SW480 (cell line): Measurements from ENCODE around the gene KRTAP5-1.

ENCODE experiments used
- DNase-seq: peaks from one replicate; pipeline ENCODE4 v3.0.0-alpha.2; 2016; ENCODE audit warnings: low spot score

KRTAP5-1 gene

GRCh38 chr11:1560649-1561251 is 24.3 kb downstream of the KRTAP5-1 start:
- no peak for DNase-seq

GRCh38 chr11:1560002-1560648 is 25.0 kb downstream of the KRTAP5-1 start:
- no peak for DNase-seq

DNA sequence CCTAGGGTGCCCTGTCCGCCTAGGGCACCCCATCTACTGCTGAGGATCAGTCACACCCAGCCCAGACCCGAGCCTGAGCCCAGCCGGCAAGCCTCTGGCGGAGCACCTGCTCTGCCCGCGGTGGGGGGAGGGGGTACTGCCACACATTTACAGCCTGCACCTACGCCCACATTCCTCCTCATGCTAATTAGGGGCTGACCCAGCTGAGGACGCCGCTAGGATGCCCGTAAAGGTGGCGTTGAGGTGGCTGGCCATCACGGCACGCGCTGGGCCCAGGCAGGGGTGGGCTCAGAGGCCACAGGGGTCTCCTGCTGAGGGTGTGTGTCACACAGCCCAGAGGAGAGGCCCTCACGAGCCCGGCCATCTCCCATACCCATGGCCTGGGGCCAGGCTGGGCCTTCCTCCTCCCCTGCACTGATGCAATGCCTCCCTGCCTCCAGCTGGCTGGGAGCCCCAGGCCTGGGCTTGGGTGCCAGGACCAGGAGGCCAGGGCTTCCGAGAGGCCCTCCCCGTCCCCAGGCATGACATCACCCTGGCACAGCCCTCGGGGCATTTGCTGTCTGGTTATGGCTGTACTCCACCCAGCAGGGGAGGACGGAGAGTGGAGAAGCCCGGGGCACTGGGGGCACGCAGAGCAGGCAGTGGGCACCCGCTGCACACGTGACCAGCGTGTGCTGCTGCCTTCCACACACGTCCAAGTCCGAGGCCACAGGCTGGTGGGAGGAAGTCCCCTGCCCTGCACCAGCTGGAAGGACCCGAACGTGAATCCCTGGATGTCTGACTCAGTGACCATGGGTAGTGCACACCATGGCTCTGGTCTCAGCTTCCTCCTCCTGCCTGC is 25.8 kb downstream of the KRTAP5-1 start:
- DNase-seq, result peak; percentile 93

GRCh38 chr11:1558775-1559110 is 26.3 kb downstream of the KRTAP5-1 start:
- no peak for DNase-seq

- DNase-seq, result peak; percentile 55
Measured at GRCh38 chr11:1557904-1558774, 26.9 kb downstream of the KRTAP5-1 start.

GRCh38 chr11:1557051-1557884 is 27.8 kb downstream of the KRTAP5-1 start:
- DNase-seq, result no peak

GRCh38 chr11:1556278-1556902 is 28.7 kb downstream of the KRTAP5-1 start:
- DNase-seq, result no peak

DNA sequence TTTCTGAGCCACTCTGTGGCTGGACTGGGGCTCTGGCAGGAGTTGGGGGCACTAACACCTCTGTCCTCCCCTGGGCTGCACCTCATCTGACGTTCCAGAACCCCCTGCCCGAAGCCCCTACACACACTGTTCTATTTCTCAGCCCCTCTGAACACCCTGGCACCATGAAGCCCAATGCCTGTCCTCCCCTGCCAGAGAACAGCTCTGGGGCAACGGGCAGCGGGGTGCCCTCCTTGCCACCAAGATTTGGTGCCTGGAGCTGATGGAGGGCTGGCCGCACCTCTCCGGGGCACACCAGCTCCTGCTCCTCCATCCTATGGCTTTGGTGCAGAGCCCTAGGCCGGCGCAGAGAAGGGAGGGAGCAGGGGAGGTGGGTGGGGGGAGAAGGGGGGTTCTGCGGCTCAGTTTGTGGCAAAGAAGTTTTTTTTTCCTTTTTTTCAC is 29.4 kb downstream of the KRTAP5-1 start:
- DNase-seq, result no peak

DNA sequence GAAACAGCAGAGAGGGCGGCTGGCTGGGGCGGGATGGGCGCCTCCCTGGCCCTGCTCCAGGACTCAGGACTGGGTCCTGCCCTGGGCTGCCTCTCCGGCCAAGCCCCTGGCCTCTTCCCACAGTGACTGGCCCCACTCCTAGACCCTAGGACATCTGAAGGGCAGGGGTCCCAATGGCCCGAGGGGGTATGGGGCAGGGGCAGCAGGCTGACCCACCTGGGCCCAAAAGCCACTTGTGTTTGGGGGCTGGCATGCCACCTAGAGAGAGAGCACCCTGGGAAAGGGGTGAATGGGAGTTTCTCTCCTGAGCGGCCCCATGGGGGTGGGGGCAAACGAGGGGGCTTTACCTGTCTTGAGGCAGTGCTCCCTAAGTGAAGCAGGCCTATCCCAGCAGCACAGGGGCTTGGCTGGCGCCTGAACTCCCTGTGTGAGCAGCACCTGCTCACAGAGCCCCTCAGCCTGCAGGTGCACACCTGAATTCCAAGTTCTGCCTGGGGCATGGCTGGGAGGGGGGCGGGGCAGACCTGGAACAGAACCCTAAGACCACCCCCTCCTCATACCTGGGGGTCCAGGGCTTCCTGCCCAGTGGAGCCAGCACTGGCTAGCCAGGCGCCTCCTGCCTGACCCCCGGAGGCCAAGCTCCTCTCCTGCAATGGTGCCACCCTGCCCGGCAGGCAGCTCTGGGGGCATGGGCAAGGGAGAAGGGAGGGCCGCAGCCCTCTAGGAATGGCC is 29.9 kb downstream of the KRTAP5-1 start:
- DNase-seq, result no peak

- peak; percentile 53 for DNase-seq
Measured at GRCh38 chr11:1553808-1554594, 31.1 kb downstream of the KRTAP5-1 start.

DNA sequence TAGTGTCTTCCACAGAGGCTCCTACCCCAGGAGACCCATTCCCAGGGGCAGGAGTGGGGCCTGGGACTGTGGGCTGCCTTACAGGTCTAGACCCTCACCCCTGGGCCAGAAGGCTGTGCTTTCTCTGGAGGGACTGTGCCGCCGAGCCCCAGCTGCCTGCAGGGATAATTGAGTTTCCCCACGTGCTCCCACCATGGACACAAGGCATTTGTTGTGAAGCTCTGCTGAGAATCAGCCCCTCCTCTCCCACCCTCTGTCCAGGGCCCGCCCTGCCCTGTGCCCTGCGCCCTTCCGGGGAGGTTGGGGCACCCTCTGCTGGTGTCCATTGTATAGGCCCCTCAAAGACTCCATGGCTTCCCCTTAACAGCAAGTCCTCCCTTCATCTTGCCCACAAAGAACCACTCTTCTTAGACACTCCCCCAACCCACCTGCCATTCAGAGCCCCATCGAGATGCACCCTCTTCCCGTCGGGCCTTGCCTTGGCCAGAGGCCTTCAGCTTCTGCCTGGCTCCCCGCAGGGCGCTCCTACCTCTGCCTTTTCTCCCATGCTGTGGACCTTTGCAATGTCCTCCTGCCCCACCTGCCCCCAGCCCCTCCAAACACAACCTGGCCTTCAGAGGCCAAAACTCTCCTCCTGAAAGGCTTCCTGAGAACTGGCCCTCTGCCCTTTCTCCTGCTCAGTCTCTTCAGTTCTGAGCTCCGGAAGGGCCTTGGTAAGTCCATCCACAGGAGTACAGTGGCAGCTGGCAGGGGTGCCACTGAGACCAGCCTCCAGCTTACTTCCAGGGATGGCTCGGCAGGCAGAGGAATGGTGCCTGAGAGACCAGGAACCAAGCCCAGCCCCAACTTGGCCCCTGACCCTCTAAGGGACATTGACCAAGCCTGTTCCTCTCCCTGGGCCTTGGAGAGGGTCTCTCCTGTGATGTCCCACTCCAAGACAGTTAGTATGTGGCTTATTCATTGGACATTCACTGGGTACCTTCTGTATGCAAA is 35.4 kb downstream of the KRTAP5-1 start:
- no peak for DNase-seq

- DNase-seq, result peak; percentile 88
Measured at GRCh38 chr11:1548221-1549070, 36.6 kb downstream of the KRTAP5-1 start.

- peak; percentile 49 for DNase-seq
Measured at GRCh38 chr11:1547467-1548098, 37.5 kb downstream of the KRTAP5-1 start.

- DNase-seq, result peak; percentile 71
Measured at GRCh38 chr11:1546536-1547466, 38.3 kb downstream of the KRTAP5-1 start.

- peak; percentile 79 for DNase-seq
Measured at GRCh38 chr11:1546077-1546535, 39.0 kb downstream of the KRTAP5-1 start.
